Measurements from ENCODE around the gene CFAP91. TPM values are rescaled to one million over a fixed set of nuclear protein-coding genes. Genes with fewer than 3 reads are reported as not detected.

Gene CFAP91
- total RNA-seq, 1 experiment from 2014 or later, result 0.90 TPM

- TF ChIP-seq TCF7L2 (IDR thresholded peaks at IDR 0.05; ENCODE audit: low read depth, low read length) (no peak), CTCF (IDR thresholded peaks at IDR 0.05) (no peak), SIN3A (IDR thresholded peaks at IDR 0.05; ENCODE audit: borderline replicate concordance, insufficient read depth, low read depth, low read length) (no peak), POLR2AphosphoS5 (IDR thresholded peaks at IDR 0.05; ENCODE audit: low read depth, low read length) (no peak), REST (IDR thresholded peaks at IDR 0.05; ENCODE audit: insufficient read depth in 1 of 2, low read depth in 2 of 2, low read length in 1 of 2) (no peak)
- ATAC-seq (no peak), DNase-seq (ENCODE audit: low read depth, low spot score) (no peak)
- CTCF ChIA-PET, result no interaction called here
- no peaks in the 10 kb centered on the region; the same call in 1 of the 2 replicates for H3K27me3 ChIP-seq (ENCODE audit: control insufficient read depth, insufficient read depth, low read length)
- intact Hi-C loops (cut with micrococcal nuclease; ENCODE audit: unreplicated experiment) (no loop called here), in situ Hi-C loops (cut with HindIII; ENCODE audit: low pct_unique_long_range_greater_than_20kb, low sequenced_read_pairs) (no loop called here)
- H3K36me3 ChIP-seq (ENCODE audit: control insufficient read depth, insufficient read depth, low read length), result no peaks in the 10 kb centered on the region
- POLR2A ChIA-PET, result no interaction called here
- H3K9me3 ChIP-seq (ENCODE audit: control insufficient read depth, insufficient read depth, low read depth, low read length), result no peaks in the 10 kb centered on the region
- H3K4me1 ChIP-seq (ENCODE audit: control insufficient read depth, insufficient read depth, low read length), result no peaks in the 10 kb centered on the region
- no peak overlapping the region for H3K27ac ChIP-seq (ENCODE audit: low read length)
- no peak overlapping the region for H3K4me3 ChIP-seq (ENCODE audit: low read depth in 2 of 2, low read length in 2 of 2)
- no TSS peak for BruUV-seq (replicated peaks)
Measured at GRCh38 chr3:119741657-119742590, 39.1 kb downstream of the CFAP91 start.

GRCh38 chr3:119743921-119744320 is 41.1 kb downstream of the CFAP91 start:
- DNase-seq (ENCODE audit: low read depth, low spot score), result no peak
- CTCF ChIA-PET, result interaction anchor here (0.6 kb wide), 1 partner anchor 77 kb away, joined by 11 read pairs; no protein-coding TSS in a partner anchor
- BruUV-seq (replicated peaks), result no TSS peak
- no peak for ATAC-seq
- H3K27ac ChIP-seq (ENCODE audit: low read length), result no peak overlapping the region
- in situ Hi-C loops (cut with HindIII; ENCODE audit: low pct_unique_long_range_greater_than_20kb, low sequenced_read_pairs) (no loop called here), intact Hi-C loops (cut with micrococcal nuclease; ENCODE audit: unreplicated experiment) (no loop called here)
- no peak overlapping the region for H3K4me3 ChIP-seq (ENCODE audit: low read depth in 2 of 2, low read length in 2 of 2)
- H3K27me3 ChIP-seq (ENCODE audit: control insufficient read depth, insufficient read depth, low read length), result peaks cover 4% of the 10 kb centered on the region; the same call in 1 of the 2 replicates
- TF ChIP-seq SIN3A (IDR thresholded peaks at IDR 0.05; ENCODE audit: borderline replicate concordance, insufficient read depth, low read depth, low read length), result no peak
- no peak for TF ChIP-seq CTCF (IDR thresholded peaks at IDR 0.05)
- TF ChIP-seq REST (IDR thresholded peaks at IDR 0.05; ENCODE audit: insufficient read depth in 1 of 2, low read depth in 2 of 2, low read length in 1 of 2), result no peak
- TF ChIP-seq TCF7L2 (IDR thresholded peaks at IDR 0.05; ENCODE audit: low read depth, low read length), result no peak
- no peak for TF ChIP-seq POLR2AphosphoS5 (IDR thresholded peaks at IDR 0.05; ENCODE audit: low read depth, low read length)
- H3K36me3 ChIP-seq (ENCODE audit: control insufficient read depth, insufficient read depth, low read length), result no peaks in the 10 kb centered on the region
- POLR2A ChIA-PET, result no interaction called here
- H3K4me1 ChIP-seq (ENCODE audit: control insufficient read depth, insufficient read depth, low read length), result no peaks in the 10 kb centered on the region
- no peaks in the 10 kb centered on the region for H3K9me3 ChIP-seq (ENCODE audit: control insufficient read depth, insufficient read depth, low read depth, low read length)
